Endometrium (tissue), 2 donors: ENCODE data around the gene ZIC2.
A peak's percentile ranks its signal among the peaks of the same experiment; 100 is the strongest.

ENCODE experiments used
- FAIRE-seq: peaks from 2 replicates; lab custom pipeline; 2012; peaks lifted over from hg19 to GRCh38; lab: Jason Lieb, UNC
- donor health status: control.
- donor health status: control.

ZIC2 gene

GRCh38 chr13:99986741-99987140 lies 5.2 kb downstream of the ZIC2 start:
- no peak for FAIRE-seq

GRCh38 chr13:99987154-99988019 lies 5.8 kb downstream of the ZIC2 start:
- no peak for FAIRE-seq

- no peak for FAIRE-seq
Measured at GRCh38 chr13:99988529-99989275, 7.1 kb downstream of the ZIC2 start.

DNA sequence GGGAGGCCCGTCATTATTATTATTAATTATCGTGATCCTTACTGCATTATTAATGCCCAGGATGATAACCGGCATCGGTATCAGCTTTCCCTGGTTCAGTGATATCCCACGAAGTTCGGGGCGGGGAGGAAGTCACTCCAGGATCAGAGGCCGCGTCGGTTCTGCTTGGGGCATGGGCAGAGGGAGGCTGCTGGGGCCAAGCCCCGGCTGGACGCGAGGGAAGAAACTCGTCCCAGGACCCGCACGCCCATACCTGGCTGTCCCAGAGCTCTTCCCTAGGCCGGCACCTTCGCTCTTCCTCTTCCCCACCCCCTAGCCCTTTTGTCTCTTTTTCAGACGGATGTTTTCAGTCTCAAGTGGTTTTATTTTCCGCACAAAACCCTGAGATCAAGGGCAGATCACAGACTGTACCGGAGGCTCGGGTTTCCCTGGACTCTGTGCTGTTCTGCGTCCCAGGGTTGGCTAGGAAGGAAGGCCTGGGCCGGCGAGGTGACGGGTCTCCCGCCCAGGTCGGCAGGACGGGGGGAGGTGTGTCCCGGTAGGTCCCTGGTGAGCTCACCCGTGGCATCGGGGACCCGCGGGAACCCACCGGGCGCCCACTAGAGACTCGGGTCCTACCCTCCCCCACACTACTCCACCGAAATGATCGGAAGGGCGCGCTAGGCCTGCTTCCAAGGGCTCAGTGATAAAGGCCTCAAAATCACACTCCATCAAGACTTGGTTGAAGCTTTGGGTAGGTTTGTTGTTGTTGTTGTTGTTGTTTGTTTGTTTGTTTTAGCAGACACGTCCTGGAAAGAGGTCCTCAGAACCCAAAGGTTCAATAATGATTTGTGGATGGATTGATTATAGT lies 7.9 kb downstream of the ZIC2 start:
- no peak for FAIRE-seq

- FAIRE-seq, result no peak
Measured at GRCh38 chr13:99990126-99990977, 8.8 kb downstream of the ZIC2 start.

GRCh38 chr13:99991013-99991827 lies 9.6 kb downstream of the ZIC2 start:
- no peak for FAIRE-seq

DNA sequence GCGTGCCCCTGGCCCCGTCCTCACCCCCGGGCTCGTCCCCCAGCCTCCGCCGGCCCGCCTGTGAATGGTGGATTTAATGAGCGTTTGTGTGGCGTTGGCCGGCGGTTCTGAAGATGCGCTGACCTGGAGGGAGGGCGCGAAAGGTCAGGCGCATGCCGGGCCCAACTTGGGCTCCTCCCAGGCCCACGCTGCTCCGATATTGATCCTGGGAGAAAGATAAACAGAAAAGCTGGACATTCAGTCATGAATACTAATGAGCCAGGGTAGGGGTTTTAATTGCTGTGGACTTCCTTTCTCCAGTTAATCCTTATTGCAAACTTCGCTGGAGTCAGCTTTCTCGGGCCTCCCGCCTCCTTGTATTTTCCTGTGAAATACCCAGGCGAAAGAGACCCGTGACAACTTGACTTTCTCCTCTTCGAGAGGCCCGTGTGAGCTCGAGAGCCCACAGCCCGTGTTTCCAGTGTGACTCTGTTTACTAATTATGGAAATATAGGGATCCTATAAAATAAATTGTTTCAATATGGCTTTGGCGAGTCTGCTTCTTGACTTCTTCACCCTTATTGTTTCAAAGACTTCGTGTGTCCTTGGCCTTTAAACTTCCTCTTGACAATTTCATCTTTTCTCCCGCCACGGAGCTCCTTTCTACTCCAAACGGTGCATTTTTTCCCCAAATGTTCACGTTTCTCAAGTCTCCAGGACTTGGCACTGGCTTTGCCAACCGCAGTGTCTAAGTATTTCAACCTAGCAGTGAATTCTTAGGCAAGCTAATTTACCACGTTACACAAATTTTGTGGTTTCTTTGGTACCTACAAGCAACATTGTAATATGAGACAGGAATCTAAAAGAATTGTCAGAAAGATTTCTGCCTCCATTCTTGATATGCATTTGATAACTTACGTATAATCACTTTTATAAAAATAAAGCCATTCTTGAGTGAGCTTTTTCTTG lies 10.5 kb downstream of the ZIC2 start:
- no peak for FAIRE-seq

DNA sequence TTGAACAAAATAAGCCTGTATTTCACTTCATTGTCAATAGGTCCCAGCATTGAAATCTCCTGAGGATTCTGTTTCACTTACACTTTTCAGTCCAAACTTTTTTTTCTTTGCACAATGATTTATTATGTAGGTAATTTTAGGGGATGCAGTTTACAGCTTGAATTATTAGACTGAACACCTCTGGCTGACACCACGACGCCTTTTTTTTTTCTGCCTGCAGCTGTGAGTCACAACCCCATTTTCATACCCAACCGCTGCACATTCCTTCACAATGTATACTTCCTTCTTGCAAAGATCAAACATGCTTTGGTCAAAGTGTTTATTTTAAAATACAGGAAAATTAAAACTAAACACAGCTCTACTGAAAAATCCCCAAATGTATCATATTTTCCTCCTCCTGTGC lies 11.4 kb downstream of the ZIC2 start:
- no peak for FAIRE-seq

DNA sequence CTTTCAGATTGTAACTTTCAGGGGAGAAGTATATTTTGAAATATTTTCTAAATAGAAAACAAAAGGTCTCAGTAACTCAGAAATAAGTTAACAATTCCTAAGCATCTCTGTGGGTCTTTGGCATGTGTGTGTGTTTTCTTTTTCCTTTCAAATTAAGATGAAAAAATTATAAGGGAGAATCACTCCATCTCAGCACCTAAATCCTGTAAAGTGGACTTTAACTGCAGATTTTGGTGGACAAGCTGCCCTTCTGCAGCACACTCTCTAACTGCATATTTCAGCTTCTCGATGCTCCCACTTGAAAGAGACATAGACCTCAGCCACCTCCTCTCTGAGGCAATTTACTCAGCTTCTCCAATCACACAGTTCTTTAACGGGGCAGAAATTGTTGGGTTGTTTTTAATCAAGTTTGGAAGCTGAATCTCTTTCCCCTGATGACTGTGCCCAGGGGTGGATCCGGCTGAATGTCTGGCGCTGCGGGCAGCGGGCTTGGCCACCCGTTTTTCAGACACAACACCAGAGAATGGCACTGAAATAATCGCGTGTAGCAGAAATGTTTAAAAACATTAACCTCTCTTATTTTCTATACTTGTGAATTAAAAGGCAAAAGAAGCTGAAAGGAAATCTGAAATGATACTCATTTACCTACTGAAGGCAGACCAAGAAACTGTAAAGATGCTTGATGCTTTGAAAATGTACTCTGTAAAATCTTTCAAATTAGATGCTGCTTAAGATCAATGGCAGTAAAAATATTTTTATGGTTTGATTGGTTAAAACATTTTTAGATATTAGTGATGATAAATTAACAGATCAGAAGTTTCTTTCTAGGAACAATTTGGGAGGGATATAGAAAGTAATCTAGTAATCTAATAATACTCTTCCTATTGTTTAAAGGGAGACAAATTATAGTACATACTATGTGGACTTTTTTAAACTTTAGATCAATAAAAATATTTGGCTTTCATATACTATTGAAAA lies 12.4 kb downstream of the ZIC2 start:
- FAIRE-seq, result peak; percentile 21

DNA sequence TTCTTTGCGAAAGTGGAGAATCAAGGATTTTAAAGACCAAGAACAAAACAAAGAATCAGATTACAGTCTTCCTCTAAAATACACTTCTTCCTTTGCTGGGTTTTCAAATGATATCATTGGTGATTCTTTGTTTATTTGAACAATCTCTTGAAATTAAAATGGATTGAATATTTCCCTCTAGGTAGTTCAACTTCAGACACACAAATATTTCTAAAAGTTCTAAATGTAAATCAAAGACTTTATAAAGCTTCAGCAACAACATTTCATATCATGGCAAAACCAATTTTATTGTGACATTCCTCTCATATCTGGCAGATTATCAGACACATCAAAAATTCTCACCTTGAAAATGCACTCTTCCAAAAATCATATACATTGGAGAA lies 13.0 kb downstream of the ZIC2 start:
- no peak for FAIRE-seq

- FAIRE-seq, result no peak
Measured at GRCh38 chr13:99995104-99995588, 13.6 kb downstream of the ZIC2 start.

DNA sequence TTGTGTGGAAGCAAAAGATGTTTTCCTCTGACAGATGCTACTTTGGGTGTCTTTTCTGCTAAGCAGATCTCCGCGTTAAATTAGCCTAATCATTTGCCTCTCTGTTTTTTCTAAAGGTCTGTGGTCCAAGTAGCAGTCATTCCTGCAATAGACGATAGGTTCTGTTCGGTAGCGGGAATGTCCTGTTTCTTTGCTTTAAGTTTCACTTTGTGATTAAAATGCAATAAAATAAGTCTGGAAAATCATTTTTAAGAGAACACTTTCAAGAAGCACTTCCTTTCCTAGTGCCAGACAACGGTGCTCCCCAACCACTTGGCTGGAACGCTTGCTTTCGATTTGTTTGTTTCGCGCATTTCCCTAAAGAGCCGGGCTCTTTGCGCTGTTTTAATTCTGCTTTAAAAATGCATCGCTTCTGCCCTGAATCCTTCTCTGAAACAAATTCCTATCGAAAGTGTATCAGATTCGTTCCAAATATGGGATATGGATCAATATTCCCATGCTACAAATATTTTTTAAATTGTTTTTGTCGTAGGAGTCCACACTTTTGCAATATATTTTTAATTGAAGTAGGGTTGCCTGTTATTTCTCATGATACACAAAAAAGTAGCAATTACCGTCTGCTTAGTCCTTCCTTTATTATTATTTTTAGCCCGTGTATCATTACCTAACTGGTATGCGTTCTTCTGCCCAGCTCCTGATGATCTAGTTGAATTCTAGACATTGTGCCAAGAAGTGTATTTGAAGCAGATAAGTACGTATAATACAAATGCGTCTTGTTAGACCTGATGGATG lies 14.2 kb downstream of the ZIC2 start:
- no peak for FAIRE-seq

DNA sequence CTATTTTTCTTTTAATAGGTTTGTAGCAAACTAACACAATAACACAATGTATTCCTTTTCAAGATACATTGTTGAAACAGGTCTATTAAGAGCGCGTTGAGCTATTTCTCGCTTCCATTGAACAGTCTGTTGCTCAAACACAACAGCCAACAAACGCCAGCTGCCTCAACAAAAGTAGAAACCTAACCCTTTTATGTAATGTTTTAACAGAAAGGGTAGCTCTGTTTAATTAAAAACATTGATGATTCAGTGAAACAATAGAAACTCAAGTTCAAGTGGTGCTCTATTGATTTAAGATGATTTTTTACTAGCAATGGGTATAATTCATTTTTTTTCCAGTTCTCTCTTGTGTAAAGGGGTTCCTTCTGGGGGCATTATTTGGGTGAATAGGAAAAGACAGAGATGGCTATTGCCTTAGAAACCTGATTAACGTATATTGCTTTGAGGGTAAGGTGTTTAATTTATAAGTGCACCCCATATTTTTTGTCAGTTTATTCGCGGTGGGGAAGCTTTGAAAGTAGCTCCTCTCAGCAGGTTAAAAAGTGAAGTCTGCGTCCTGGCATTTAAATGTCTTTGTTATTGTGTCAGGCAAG lies 14.9 kb downstream of the ZIC2 start:
- no peak for FAIRE-seq

DNA sequence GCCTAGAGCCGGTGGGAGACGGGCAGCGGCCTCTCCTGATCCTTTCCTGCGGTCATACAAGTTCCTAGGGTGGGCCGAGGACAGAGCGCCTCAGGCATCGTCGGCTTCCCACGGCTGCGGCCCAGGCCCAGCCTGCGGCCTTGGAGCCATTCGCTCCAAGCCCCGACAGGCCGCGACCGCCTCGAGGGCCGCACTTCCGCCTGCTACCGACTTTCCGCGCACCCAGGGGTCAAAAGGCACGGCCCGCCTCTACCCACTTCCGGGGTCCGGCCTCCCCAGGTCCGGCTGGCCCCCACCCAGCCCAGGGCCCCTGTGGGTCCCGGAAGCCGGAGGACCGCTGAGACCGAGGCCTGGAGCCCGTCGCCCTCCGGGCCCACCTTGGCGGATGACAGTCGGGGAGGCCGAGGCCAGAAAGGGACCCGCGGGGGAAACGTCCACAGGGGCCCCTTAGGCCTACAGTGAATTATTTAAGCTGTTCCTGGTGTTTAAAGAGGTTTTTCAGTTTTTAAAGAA lies 16.2 kb downstream of the ZIC2 start:
- FAIRE-seq, result no peak

DNA sequence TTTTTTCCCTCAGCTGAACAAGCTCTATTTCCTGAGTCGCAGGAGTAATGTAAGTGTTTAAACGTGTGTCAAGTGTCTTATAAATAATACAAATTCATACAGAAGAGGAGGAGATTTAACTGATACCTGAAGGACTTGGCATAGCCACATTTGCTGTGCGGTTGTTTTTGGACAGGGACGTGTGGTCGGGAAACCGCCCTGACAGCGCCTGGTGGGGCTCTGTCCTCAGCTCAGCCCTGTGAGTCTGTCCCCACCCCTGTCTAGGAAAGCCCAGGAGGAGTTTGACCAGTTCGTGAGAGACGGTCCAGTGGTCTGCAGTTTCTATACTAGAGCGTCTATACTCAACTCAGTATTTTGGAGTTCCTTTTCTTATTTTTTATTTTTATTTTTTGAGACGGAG lies 16.7 kb downstream of the ZIC2 start:
- no peak for FAIRE-seq

DNA sequence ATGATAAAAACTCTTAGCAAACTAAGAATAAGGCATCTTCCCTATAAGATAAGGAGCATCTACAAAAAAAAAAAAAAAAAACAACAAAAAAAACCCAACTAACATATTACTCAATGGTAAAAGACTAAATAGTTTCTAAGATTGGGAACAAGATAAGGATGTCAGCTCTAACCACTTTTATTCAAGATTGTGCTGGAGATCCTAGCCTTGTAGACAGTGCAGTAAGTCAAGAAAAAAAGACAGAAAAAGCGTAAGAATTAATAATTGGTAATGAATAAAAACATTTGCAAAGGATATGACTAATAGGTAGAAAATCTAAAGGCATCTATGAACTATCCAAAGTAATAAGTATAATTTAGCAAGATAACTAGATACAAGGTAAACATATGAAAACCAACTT lies 33.0 kb downstream of the ZIC2 start:
- no peak for FAIRE-seq
